Dermis microvascular lymphatic vessel endothelial cell (primary cell): ENCODE measurements around the gene GARIN5A. TPM values are rescaled to one million over a fixed set of nuclear protein-coding genes. Genes with fewer than 3 reads are reported as not detected.

Experiments used
- DNase-seq, 2 donors: peaks; one replicate each; pipeline versions ENCODE4 v3.0.0 to v3.0.0-alpha.2; 2010; ENCODE audit warnings: low read depth in 2 of 2
- total RNA-seq: library from RNA; depleted of rRNA; stranded (reverse); fragments of >200 nt; gene quantifications from 2 replicates; pipeline ENCODE4 v1.2.1, GENCODE V29; 2014

GARIN5A gene
- total RNA-seq, 1 donor from 2014 or later: 0.13 TPM

DNA sequence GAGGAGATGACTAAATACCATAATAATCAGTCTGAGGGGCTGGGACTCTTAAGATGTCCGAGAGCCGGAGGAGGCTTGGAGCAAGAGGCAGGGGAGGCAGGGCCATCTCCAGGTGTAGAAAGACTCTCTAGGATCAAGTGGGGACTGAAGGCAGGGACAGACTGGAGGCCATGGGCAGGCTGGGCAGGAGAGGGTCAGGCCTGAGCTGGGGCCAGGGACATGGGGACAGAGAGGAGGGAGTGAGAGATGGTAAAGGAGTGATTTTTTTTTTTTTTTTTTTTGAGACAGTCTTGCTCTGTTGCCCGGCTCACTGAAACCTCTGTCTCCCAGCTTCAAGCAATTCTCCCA, 32.2 kb upstream of the GARIN5A start:
- no peak for DNase-seq

DNA sequence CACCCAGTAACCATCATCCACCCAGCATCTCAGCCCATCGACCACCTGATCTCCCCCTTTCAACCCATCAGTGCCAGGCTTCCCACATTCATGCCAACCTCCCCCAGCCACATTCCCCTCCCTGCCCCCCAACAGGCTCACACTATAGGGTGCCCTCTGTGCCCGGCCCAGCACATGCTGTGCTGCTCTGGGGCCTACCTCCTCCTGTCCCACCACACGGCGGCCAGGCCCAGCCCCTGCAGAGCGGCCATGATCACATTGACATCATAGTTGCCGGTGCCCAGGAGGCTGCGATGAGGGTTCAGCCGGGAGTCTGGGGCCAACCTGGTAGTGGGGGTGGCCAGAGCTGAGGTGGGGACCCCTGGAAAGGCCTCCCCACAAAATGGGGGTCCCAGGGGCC, 30.7 kb upstream of the GARIN5A start:
- DNase-seq: no peak

DNA sequence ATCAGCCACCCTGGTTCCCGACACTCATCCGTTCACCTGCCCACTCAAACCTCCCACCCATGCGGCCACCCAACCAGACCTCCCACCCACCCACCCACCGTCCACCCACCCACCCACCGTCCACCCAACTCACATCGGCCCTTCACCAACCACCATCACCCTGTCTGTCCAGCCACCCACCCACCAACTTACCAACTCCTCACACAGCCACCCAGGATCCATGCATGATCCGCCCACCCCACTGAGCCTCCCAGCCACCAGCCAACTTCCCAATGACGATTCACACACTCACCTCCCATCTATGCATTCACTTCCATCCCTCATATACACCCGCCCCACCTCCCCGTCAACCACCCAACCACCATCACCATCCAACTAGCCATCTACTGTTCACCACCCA, 30.1 kb upstream of the GARIN5A start:
- DNase-seq: no peak

DNA sequence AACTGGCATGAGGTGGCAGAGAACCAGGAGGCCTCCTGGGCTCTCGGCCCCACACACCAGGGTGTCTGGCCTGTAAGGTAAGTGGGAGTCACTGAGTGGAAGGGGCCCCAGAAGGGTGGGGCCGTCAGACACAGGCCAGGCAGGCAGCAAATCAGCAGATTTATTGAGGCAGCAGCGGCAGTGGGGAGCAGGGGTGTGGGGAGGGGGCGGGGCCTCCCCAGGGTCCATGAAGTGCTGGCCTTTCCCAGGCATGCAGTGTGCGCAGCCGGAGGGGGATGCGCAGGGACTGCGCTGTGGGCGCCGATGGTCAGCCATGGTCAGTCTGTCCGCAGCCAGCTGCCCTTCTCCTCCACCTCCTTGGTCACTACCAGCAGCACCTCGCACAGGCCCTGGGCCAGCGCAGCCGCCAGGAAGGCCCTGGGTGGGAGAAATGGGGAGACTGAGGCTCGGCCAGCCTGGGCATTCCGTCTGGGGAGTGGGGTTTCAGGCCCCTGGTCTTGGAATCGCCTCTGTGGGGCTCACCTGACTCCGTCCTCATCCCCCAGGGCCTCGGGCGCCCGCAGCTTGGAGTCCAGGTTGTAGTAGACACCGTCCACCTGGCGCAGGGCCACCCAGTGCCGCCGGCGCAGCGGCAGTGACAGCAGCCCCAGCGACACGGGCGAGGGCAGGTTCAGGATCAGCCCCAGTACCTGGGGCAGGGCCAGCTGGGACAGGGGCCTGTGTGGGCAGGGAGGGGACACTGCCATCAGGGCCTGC, 29.4 kb upstream of the GARIN5A start:
- no peak for DNase-seq

DNA sequence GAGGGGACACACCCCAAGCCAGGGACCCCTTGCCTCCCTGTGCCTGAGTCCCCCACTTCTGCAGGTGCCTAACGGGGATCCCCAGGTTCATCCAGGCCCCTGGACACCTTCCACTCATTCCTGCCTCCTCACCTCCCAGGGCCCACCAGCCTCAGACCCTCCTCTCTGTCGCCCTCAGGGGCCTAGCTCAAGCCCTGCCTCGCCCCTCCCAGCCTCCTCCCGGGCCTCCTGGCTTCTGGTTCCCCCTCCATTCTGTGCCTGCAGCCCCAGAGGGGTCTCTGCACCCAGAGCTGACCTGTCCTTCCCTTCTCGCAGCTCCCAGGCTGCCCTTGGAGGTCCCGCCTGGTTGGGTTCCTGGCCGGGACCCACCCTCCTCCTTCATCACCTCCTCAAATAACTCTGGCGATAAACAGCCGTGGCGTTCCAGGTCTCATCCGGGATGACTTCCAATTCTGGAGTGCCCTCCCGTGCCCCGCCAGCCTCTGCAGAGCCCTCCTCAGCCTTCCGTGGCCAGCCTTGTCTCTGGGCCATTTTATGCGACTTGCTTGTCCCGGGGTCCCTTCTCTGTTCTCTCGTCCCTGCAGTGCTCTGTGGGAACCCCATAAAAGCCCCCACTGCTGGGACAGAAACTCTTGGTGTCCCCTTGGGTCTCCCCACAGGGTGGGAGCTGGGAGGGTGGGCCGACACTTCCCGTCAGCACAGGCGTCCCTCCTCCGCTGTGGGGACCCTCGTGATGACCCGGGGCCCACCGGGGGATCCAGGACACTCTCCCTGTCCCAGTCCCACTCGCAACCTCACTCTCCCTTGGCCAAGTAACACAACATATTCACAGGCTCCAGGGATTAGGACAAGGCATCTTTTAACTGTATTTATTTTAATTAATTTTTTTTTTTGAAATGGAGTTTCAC, 25.2 kb upstream of the GARIN5A start:
- no peak for DNase-seq

DNA sequence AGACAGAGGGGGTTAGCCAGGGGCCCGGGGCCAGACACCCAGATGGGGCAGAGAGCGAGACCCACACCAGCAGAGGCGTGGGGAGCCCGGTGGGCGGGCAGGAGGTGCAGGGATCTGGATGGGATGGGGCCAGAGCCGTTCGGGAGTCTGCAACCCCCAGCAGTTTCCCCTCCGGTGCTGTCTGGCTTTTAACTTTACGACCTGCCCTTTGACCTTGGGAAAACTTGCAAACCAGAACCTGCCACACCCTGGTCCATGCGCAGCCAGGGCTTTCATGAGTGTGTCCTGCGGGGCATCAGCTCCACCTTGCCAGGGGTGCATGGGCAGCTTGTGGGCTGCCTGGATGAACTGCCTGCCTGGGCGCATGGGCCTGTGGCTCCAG, 24.5 kb upstream of the GARIN5A start:
- DNase-seq: no peak

DNA sequence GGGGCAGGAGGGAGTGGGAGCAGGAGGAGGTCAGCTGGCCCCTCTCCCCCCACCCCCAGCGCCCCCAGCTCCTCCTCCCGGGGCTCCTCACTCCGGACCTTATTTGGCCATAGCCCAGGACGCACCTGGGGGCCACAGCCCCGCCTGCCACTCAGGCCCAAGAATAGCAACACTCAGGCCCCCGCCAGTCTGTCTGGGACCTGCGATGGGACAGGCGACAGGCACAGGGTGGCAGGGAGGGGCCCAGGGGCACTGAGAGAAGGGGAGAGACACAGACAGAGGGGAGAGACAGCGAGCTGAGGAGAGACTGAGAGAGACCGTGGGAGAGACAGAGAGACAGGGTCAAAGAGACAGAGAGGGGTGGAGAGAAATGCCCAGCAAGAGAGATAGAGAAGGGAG, 24.1 kb upstream of the GARIN5A start:
- no peak for DNase-seq

DNA sequence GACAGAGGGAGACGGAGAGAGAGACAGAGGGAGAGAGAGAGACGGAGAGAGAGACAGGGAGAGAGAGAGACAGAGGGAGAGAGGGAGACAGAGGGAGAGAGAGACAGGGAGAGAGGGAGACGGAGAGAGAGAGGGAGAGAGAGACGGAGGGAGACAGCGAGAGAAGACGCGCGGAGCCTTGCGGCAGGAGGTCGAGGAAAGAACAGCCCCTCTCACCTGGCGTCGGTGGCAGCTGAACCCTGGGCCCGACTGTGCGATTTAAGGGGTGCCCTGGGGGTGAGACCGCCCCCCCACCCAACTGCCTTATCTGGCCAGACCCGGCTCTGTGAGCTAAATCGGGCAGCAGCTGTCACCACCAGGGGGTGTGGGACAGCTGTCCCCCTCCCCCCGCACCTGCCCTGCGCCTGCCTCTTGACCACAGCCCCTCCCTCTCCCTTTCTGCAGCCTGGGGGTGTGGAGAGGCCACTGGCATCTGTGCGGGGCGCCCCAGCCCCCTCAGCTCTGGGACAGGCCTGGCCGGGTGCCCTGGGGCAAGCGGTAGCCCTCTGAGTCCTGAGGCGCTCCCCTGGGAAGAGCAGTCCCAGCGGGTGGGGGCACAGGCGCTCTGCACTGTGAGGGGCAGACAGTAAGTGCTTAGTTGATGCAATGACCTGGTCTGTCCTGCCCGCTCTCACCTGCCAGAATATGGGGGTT, 23.6 kb upstream of the GARIN5A start:
- DNase-seq: no peak

DNA sequence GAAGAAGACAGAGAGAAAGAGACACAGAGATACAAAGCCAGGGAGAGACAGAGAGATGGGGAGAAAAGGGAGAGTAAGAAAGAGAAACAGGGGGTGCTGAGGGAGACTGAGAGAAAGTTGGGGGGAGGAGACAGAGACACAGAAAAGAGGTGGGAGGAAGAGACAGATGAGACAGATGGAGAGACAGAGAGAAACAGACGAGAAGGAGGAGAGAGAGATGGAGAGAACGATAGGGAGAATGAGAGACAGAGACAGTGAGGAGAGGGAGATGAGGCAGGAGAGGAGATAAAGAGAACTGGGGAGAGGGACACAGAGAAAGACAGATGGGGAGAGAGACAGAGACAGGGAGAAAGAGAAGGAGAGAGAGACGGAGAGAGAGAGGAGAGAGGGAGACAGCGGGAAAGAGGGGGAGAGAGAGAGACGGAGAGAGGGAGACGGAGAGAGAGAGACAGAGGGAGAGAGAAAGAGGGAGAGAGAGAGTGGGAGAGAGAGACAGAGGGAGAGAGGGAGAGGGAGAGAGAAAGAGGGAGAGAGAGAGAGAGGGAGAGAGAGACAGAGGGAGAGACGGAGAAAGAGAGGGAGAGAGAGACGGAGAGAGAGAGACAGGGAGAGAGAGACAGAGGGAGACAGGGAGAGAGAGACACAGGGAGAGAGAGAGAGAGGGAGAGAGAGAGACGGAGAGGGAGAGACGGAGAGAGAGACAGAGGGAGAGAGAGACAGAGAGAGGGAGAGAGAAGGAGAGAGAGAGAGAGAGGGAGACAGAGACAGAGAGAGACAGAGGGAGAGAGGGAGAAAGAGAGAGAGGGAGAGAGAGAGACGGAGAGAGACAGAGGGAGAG, 21.8 kb upstream of the GARIN5A start:
- no peak for DNase-seq

DNA sequence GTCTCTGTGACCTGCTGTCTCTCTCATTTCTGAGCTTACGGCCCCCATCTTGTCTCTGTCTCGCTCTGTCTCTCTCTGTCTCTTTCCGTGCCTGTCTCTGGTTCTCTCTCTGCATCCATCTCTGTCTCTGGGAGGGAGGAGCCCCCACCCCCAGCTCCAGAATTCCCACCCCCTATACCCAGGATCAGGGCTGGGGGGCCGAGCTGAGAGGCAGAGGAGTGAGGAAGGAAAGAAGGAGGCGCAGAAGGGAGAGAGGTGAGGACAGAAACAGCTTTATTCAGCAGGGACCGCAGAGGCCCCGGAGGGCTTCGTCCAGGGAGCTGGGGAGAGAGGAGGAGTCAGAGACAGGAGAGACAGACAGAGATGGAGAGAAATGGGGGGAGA, 20.4 kb upstream of the GARIN5A start:
- DNase-seq: no peak

DNA sequence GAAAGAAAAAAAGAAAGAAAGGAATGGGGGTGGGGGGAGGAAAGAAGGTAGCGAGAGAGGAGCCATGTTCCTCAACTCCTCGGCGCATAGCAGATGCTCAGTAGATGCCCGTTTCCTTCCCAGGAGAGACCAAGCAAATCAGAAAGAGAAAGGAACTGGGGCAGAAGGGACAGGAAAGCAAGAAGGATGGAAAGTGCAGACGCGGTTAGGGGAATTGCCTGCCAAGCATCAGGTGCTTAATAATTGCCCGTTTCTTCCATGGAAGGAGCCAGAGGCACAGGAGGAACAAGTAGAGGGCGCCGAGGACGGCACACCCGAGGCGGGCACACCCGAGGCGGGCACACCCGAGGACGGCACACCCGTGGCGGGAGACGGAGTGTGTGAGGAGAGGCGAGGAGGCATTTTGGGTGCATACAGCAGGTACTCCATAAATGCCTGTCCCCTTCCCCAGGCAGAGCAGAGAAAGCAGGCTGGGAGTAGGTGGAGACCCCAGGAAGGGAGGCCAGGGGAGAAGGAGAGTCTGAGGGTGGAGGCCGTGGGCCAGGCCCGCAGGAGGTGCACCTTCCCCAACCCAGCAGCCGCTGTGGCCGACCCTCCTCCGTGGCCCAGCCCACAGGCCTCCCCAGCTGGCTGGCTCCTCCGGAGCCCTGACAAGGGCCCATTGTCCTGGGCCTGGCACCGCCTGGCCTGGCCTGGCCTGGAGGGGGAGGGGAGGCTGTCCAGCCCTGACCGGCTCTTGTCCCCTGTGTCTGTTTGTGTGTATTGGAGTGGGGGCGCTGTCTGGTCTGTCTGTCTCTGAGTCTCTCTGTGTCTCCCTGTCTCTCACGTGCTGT, 19.8 kb upstream of the GARIN5A start:
- DNase-seq: no peak

DNA sequence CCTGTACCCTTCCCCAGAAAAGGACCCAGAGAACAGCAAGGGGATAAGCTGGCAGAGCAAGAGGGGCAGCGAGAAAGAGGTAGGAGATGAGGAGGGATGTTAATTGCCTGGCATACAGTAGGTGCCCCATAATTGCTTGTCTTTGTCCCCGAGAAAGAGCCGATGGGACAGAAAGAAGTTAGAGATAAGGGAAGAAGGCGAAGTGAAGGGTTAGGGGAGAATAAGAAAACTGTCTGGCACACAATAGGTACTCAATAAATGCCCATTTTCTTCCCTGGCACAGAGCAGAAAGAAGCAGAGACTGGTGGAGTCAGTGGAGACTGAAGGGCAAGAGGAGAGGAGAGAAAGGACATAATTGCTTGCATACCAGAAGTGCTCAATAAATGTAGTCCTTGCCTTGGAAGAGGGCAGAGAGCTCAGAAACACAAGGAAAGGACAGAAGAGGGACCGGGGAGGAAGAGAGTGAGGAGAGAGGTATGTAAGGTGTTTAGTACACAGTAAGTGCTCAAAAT, 18.4 kb upstream of the GARIN5A start:
- no peak for DNase-seq

DNA sequence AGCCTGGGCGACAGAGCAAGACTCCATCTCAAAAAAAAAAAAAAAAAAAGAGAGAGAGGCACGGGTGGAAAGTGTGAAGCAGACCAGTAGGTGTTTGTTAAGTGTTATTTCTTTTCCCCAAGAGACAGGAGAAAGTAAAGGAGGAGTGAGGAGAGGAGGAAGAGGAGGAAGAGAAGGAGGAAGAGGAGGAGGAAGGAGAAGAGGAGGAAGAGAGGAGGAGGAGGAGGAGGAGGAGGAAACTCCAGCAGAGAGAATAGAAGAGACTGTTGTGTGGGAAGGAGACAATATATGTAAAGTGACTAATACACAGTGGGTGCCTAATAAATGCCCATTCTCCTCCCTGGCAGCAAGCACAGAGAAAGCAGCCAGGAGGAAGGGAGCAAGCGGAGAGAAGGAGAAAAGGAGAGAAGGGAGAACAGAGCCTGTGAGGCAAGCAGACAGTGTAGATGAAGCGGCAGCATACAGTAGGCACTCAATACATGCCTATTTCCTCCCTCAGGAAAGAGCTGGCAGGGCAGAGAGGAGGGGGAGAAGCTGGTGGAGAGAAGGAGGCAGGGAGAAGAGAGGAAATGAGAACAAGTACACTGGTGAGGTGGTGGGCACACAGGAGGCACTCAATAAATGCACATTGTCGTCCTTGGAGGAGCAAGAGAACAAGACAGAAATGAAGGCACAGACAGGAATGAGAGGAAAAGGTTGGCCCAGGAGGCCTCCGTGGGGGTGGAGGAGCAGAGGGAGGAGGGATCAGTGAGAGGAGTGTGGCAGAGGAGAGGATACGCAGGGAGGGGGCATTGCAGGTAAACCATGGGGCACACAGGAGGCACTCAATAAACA, 17.8 kb upstream of the GARIN5A start:
- no peak for DNase-seq

DNA sequence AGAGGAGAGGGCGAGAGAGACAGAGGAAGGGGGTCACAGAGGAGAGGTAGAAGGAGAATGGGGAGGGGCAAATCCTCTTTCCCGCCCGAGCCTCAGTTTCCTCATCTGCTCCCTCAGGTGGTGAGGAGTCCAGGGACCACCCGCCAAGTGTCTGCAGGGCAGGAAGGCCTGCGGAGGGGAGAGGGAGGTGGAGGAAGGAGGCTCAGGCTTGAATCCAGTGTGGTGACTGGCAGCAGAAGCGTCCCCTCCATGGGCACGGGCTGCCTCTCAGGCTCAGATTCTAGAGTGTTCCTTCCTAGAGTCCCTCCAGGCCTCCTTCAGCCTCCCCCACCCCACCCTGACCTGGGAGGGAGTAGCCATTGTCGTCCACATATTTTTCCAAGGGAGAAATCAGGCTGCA, 16.5 kb upstream of the GARIN5A start:
- no peak for DNase-seq

DNA sequence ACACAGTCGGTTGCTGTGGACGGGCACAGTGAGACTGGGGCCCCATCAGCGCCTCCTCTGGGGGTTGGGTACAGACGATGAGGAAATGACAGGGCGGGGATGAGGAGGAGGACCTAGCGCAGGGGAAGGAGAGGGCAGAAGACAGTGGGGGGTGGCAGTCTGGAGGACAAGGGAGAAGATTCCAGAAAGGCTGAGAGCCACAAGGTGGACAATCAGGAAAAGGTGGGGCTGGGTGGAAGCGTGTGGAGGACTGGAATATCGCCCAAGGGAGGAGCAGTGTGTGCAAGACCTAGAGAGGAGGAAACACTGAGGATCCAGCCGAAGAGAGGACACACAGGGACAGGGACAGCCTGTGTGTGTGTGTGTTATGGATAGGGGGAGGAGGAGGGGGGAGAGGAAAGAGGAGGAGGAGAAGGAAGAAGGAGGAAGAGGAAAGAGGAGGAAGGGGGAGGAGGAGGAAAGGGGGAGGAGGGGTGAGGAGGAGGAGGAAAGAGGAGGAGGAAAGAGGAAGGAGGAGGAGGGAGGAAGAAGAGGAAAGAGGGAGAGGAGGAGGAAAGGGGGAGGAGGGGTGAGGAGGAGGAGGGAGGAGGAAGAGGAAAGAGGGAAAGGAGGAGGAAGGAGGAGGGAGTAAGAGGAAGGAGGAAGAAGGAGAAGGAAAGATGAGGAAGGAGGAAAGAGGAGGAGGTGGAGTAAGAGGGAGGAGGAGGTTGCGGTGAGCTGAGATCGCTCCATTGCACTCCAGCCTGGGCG, 15.8 kb upstream of the GARIN5A start:
- no peak for DNase-seq

DNA sequence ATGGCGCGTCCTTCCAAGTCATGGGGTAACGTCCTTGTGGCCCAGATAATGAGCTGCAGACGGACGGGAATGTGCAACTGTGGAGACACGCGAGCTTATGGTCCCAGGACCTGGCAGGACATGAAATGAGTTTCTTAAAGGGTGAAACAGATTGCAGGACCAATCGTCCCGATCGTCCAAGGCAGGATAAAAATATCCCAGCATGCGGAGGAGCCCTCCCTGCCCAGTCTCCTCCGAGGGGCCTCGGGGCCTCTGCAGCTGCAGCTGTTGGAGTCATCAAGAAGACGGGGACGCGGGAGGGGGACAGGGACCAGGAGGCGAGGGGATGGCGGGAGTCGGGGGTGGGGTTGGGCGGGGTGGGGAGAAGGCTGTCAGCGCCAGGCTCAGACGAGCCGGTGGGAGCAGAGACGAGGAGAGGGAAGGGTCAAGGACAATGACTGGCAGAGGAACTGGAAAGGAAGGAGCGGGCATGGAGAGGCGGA, 14.4 kb upstream of the GARIN5A start:
- no peak for DNase-seq

DNA sequence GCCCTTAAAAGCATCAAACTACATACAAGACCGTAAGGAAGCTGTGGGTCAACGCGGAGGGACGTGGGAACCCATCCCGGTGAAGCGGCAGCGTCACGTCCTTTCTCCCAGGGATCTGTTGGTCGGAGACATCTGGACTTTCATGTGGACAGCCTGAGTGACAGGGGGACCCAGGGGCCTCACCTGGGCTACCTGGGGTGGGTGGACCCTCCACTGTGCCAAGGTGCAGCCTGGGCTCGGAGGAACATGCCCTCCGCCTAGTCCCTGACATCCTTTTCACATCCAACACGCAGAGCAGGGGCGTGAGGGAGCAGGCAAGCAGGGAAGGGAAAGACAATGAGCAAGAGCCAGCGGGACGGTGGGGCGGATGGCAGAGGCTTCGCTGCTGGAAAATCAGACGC, 13.8 kb upstream of the GARIN5A start:
- DNase-seq: no peak

DNA sequence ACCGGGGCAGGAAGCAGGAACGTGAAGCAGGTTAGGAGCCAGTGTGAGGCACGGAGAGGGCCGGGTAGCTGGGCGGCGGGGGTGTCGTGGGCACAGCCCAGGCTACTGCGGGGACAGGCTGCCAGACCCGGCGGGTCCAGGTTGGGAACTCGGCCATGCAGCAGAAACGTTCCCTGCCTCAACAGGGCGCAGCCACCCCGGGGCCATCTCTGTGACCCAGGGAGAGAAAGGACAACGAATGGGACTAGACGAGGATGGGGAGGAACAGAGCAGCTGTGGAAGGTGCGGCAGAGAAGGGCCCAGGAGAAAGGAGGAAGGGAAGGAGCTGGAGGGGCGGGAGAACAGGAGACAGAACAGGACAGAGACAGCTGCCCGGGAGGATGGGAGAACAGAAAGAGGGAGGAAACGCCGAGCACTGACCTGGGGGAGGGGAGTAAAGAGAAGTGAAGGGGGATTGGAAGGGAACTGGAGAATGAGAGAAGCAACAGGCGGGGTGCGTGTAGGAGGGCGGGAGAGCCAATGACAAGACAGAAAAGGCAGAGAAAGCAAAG, 12.9 kb upstream of the GARIN5A start:
- no peak for DNase-seq
